Keratinocyte (primary cell): ENCODE data around the gene WDR45B. TPM values are rescaled to one million over a fixed set of nuclear protein-coding genes. Genes with fewer than 3 reads are reported as not detected.

ENCODE experiments used
- DNase-seq: peaks from one replicate; pipeline ENCODE4 v3.0.0-alpha.2; 2011; ENCODE audit warnings: low read depth, missing footprints, low spot score
- FAIRE-seq: peaks from 2 replicates; lab custom pipeline; 2011; peaks lifted over from hg19 to GRCh38; lab: Jason Lieb, UNC
- H2AFZ ChIP-seq: 2 replicates; pipeline ENCODE4 v1.6.0; 2012; ENCODE audit warnings: low read length, control low read depth, inconsistent platforms; ENCODE audit not compliant: control insufficient read depth
- H3K27ac ChIP-seq: 2 replicates; pipeline ENCODE4 v1.5.1; 2011; ENCODE audit warnings: low read length; ENCODE audit not compliant: control insufficient read depth, insufficient read depth
- H3K27me3 ChIP-seq: 3 replicates; pipeline ENCODE4 v1.6.0; 2011; ENCODE audit warnings: low read length; ENCODE audit not compliant: control insufficient read depth, insufficient read depth; ENCODE audit errors: extremely low read depth
- H3K36me3 ChIP-seq, 2 experiments: 2 replicates in 1 of 2; 3 replicates in 1 of 2; pipeline ENCODE4 v1.5.1; 2011; ENCODE audit warnings: low read length in 2 of 2, mild to moderate bottlenecking in 1 of 2; ENCODE audit not compliant: control insufficient read depth in 2 of 2, insufficient read depth in 2 of 2; ENCODE audit errors: extremely low read depth in 1 of 2
- H3K4me1 ChIP-seq: 3 replicates; pipeline ENCODE4 v1.5.1; 2011; ENCODE audit warnings: low read length; ENCODE audit not compliant: control insufficient read depth, insufficient read depth; ENCODE audit errors: extremely low read depth
- H3K4me2 ChIP-seq: 3 replicates; pipeline ENCODE4 v1.6.0; 2011; ENCODE audit warnings: low read depth, low read length; ENCODE audit not compliant: control insufficient read depth, insufficient read depth; ENCODE audit errors: extremely low read depth
- H3K4me3 ChIP-seq, 3 experiments: fragments of 200-600 bp in 1 of 3; sonication (generic) in 1 of 3; 2 replicates in 2 of 3; 3 replicates in 1 of 3; pipeline ENCODE4 v1.5.1; 2011 to 2016; ENCODE audit warnings: low read length in 3 of 3, mild to moderate bottlenecking in 3 of 3, control low read depth in 2 of 3, inconsistent platforms in 1 of 3, low read depth in 1 of 3, mixed read lengths in 1 of 3, mixed run types in 1 of 3, moderate library complexity in 1 of 3; ENCODE audit not compliant: control insufficient read depth in 2 of 3, insufficient read depth in 2 of 3; ENCODE audit errors: extremely low read depth in 1 of 3
- H3K79me2 ChIP-seq: 2 replicates; pipeline ENCODE4 v1.6.0; 2012; ENCODE audit warnings: low read length; ENCODE audit not compliant: control insufficient read depth, insufficient read depth
- H3K9ac ChIP-seq: 3 replicates; pipeline ENCODE4 v1.6.0; 2011; ENCODE audit warnings: low read length; ENCODE audit not compliant: control insufficient read depth, insufficient read depth; ENCODE audit errors: extremely low read depth
- H3K9me1 ChIP-seq: 3 replicates; pipeline ENCODE4 v1.6.0; 2011; ENCODE audit warnings: low read length; ENCODE audit not compliant: control insufficient read depth, insufficient read depth; ENCODE audit errors: extremely low read depth
- H3K9me3 ChIP-seq: 2 replicates; pipeline ENCODE4 v1.5.1; 2012; ENCODE audit warnings: low read depth, low read length; ENCODE audit not compliant: control insufficient read depth
- H4K20me1 ChIP-seq: 3 replicates; pipeline ENCODE4 v1.6.0; 2011; ENCODE audit warnings: low read length; ENCODE audit not compliant: control insufficient read depth, insufficient read depth; ENCODE audit errors: extremely low read depth
- EZH2 ChIP-seq: IDR thresholded peaks from one replicate; pipeline ENCODE4 v1.6.1; 2012; ENCODE audit warnings: inconsistent platforms, mild to moderate bottlenecking, low read length, moderate library complexity
- dilution Hi-C: fragments of 300-500 bp; cut with MboI; formaldehyde crosslinking; loops from one replicate; pipeline ENCODE4 v1.7.0; 2020; ENCODE audit warnings: low sequenced_read_pairs; ENCODE audit not compliant: extremely low pct_ligation_motif_present
- polyA plus RNA-seq, 5 experiments: library from polyadenylated mRNA; depleted of rRNA in 3 of 5; stranded (reverse) in 3 of 5; stranded (forward) in 1 of 5; unstranded in 1 of 5; fragments of >200 nt; gene quantifications; 1 replicate in 1 of 5; 2 replicates in 3 of 5; 3 replicates in 1 of 5; pipeline versions ENCODE4 v1.2.1 to v1.2.3, GENCODE V29; 2011 to 2012; ENCODE audit warnings: missing spikeins in 2 of 5, low read depth in 1 of 5, low replicate concordance in 1 of 5
- TF ChIP-seq, protein P1 (sequence below), 3 experiments: IDR thresholded peaks in 1 of 3; conservative IDR thresholded peaks in 1 of 3; optimal IDR thresholded peaks in 1 of 3; 2 replicates in 2 of 3; 3 replicates in 1 of 3; pipeline versions ENCODE3 to v1.5.1; 2011; ENCODE audit warnings: low read length in 3 of 3, mild to moderate bottlenecking in 3 of 3, moderate library complexity in 2 of 3, control low read depth in 1 of 3, inconsistent platforms in 1 of 3; ENCODE audit not compliant: insufficient read depth in 2 of 3; ENCODE audit errors: extremely low read depth in 1 of 3

The WDR45B gene
- polyA plus RNA-seq, 1 donor (not counting 4 experiments of a cell fraction or from before 2014, with no cell fraction given), result 77.2 TPM

- no peak overlapping the region for H3K4me2 ChIP-seq
- TF ChIP-seq, protein P1, sequence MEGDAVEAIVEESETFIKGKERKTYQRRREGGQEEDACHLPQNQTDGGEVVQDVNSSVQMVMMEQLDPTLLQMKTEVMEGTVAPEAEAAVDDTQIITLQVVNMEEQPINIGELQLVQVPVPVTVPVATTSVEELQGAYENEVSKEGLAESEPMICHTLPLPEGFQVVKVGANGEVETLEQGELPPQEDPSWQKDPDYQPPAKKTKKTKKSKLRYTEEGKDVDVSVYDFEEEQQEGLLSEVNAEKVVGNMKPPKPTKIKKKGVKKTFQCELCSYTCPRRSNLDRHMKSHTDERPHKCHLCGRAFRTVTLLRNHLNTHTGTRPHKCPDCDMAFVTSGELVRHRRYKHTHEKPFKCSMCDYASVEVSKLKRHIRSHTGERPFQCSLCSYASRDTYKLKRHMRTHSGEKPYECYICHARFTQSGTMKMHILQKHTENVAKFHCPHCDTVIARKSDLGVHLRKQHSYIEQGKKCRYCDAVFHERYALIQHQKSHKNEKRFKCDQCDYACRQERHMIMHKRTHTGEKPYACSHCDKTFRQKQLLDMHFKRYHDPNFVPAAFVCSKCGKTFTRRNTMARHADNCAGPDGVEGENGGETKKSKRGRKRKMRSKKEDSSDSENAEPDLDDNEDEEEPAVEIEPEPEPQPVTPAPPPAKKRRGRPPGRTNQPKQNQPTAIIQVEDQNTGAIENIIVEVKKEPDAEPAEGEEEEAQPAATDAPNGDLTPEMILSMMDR (optimal IDR thresholded peaks at IDR 0.05 in 1 of 3, IDR thresholded peaks at IDR 0.05 in 1 of 3, conservative IDR thresholded peaks at IDR 0.05 in 1 of 3; ENCODE audit: extremely low read depth in 1 of 3, insufficient read depth in 2 of 3, low read length in 3 of 3), result no peak
- no peak for TF ChIP-seq EZH2
- peaks cover 4% of the 10 kb centered on the region for H3K9me1 ChIP-seq
- H3K36me3 ChIP-seq, result peaks cover 30 to 52% of the 10 kb centered on the region in 2 experiments
- FAIRE-seq, result no peak
- no peak overlapping the region for H3K9ac ChIP-seq
- no peak overlapping the region for H2AFZ ChIP-seq
- H4K20me1 ChIP-seq, result peaks cover 7% of the 10 kb centered on the region
- peaks cover 31% of the 10 kb centered on the region for H3K79me2 ChIP-seq
- no peak overlapping the region for H3K27ac ChIP-seq
- dilution Hi-C loops, result no loop called here
- peaks cover 16% of the 10 kb centered on the region for H3K4me1 ChIP-seq
- no peak overlapping the region for H3K4me3 ChIP-seq
- no peaks in the 10 kb centered on the region for H3K27me3 ChIP-seq
- H3K9me3 ChIP-seq, result no peaks in the 10 kb centered on the region
- DNase-seq, result no peak
Observed at GRCh38 chr17:82594571-82594970, 53.7 kb downstream of the WDR45B start.

DNA sequence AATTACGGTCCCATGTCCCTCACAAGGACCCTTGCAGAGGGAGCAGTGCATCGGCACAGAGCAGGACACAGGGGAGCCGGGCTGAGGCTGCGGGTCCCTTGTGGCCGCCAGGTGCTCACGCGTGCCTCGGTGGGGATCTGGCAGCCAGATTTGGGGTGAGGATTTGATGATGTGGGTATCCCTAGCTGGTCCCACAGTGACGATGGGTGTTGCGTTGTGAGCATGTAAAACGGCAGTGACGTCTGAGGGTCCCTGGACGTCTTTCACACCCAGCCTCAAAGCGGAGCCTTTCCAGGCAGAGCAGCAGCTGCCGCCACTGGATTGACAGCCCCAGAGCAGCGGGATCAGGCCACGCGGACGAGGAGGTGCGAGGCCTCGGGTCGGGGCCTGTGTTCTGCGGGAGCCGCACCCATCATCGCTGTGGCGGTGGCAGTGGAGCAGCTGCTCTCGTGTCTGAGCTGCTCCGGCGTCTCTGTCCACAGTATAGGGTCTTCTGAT is 54.6 kb downstream of the WDR45B start:
- H3K9me1 ChIP-seq, result peaks cover 4% of the 10 kb centered on the region
- FAIRE-seq (no peak), DNase-seq (no peak)
- peaks cover 24% of the 10 kb centered on the region for H3K79me2 ChIP-seq
- H3K36me3 ChIP-seq, result peaks cover 29 to 50% of the 10 kb centered on the region in 2 experiments
- H3K4me2 ChIP-seq, result peak overlapping the region; percentile 89
- no peaks in the 10 kb centered on the region for H3K9me3 ChIP-seq
- peak overlapping the region; percentile 17 for H3K27ac ChIP-seq
- H3K4me3 ChIP-seq, result peak overlapping the region; percentile 42 to 70 (median 61)
- TF ChIP-seq EZH2, result no peak
- TF ChIP-seq, protein P1 (optimal IDR thresholded peaks at IDR 0.05 in 1 of 3, IDR thresholded peaks at IDR 0.05 in 1 of 3, conservative IDR thresholded peaks at IDR 0.05 in 1 of 3; ENCODE audit: extremely low read depth in 1 of 3, insufficient read depth in 2 of 3, low read length in 3 of 3), result no peak
- peak overlapping the region; percentile 64 for H3K9ac ChIP-seq
- dilution Hi-C loops, result no loop called here
- no peak overlapping the region for H2AFZ ChIP-seq
- H3K4me1 ChIP-seq, result peaks cover 16% of the 10 kb centered on the region
- H3K27me3 ChIP-seq, result no peaks in the 10 kb centered on the region
- H4K20me1 ChIP-seq, result peaks cover 6% of the 10 kb centered on the region
